GM19372 (cell line): ENCODE data around the gene KLHL17.

ENCODE experiments used
- ATAC-seq: cut with Tn5 transposase; IDR thresholded peaks from one replicate; pipeline ENCODE4 v1.9.1; 2021; ENCODE audit warnings: mild to moderate bottlenecking, low read depth, moderate library complexity; ENCODE audit not compliant: unreplicated experiment

KLHL17 gene

DNA sequence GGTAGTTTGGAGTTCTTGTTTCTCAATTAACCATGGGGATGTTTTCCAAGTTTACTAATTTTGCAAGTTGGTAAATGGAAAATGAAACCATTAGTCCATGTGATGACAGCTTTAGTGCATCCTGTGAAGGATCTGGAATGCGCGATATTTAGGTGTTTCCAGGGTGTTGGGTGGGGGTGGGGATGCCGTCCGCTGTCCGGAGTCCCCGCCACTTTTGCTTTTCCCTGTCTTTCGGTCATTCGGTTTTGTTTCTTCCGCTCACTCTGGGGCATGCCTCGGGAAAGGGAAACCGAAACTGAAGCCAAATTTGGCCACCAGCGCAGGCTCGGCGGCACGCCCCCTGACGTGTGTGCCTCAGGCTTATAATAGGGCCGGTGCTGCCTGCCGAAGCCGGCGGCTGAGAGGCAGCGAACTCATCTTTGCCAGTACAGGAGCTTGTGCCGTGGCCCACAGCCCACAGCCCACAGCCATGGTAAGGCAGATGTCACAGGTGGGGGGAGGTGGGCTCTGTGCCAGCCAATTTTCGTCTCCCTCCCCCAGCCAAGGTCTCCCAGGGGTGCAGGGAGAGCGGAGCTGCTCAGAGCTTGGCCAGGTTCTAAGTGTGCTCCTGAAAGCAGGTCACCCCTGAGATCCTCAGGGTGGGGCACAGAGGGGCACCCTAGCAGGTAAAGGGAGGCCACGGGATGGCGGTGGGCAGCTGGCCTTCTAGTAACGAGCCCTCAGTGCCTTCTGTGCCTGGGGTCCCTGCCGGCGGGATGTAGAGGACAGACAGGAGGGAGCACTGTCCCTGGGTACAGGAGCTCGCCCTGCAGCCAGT is 52.9 kb downstream of the KLHL17 start, which contains the start of gene ISG15:
TSS of gene ISG15 (plus strand) at position 393 of the 817 bp plus-strand sequence. CDS start at position 470, 77 bp downstream.
- peak; percentile 85 for ATAC-seq

- no peak for ATAC-seq
These were observed 53.7 kb downstream of the KLHL17 start for GRCh38 chr1:1013922-1014648.

DNA sequence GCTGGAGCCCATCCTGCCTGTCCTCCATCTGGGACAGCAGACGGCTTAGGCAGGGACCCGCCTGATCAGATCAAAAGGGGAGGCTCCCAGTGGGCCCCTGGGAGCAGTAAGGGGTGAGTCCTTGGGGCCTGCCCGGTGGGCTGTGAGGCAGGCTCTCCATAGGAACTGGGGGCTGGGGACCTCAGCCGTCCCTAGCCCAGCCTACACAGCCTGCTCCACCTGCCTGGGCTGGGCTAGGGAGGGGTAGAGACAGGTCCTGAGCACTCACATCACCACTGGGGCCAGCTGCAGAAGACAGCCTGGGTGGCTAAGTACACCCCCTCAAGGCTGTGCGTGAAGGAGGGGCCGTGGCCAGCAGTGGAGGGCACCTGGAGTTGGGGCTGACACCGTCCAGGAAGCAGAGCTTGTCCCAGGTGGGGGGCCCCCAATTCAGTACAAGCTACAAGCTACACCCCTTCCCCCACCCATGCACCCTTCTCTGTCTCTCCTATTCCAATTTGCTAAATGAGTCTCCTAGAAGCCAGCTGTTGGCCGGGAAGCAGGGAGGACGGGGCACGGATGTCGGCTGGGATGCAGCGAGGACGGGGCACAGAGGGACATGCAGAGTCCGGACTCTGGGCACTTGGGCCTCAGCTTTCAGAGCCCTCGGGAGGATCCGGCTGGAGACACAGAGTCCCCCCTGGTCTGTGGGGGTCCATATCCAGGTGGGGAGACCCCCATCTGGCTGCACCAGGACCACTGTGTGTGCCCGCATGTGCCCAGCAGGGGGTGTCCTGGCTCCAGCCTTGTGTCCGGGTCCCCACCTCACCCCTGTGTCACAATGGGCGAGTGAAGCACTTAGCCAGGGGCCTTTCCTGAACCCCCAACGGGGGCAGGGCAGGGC is 54.7 kb downstream of the KLHL17 start:
- no peak for ATAC-seq
